Natural killer cell treated with Interleukin-12 subunit alpha and Interleukin-12 subunit beta and Interleukin-15 and Interleukin-18, amount 100 ng/mL, for 72 hours (primary cell): Measurements from ENCODE around the gene PHLPP1. TPM values are rescaled to one million over a fixed set of nuclear protein-coding genes. Genes with fewer than 3 reads are reported as not detected.

ENCODE experiments used
- ATAC-seq, 2 donors: fragments of 150-1000 bp; cut with Tn5 transposase in 1 of 2; sonication (Bioruptor Pico), chemical (Tn5 transposase) in 1 of 2; 2 replicates each; pipeline ENCODE4 v1.10.0; 2021
- DNase-seq: peaks from one replicate; pipeline ENCODE4 v3.0.0; 2022; ENCODE audit warnings: low spot score
- H3K27ac Mint-ChIP-seq, 2 donors: 1 replicate in 1 of 2; 2 replicates in 1 of 2; pipeline ENCODE4 v1.8.0; 2022; ENCODE audit warnings: mixed read lengths in 2 of 2, mild to moderate bottlenecking in 1 of 2, moderate library complexity in 1 of 2
- H3K27me3 Mint-ChIP-seq, 2 donors: 1 replicate in 1 of 2; 2 replicates in 1 of 2; pipeline ENCODE4 v1.8.0; 2022; ENCODE audit warnings: mixed read lengths in 2 of 2
- H3K36me3 Mint-ChIP-seq: one replicate; pipeline ENCODE4 v1.8.0; 2022; ENCODE audit warnings: mixed read lengths
- H3K4me1 Mint-ChIP-seq, 2 donors: 1 replicate in 1 of 2; 2 replicates in 1 of 2; pipeline ENCODE4 v1.8.0; 2022; ENCODE audit warnings: low read depth in 2 of 2, mixed read lengths in 2 of 2, mild to moderate bottlenecking in 1 of 2
- H3K4me3 Mint-ChIP-seq: one replicate; pipeline ENCODE4 v1.8.0; 2022; ENCODE audit warnings: mixed read lengths
- H3K9me3 Mint-ChIP-seq: 2 replicates; pipeline ENCODE4 v1.8.0; 2022; ENCODE audit warnings: mixed read lengths
- total RNA-seq, 2 donors: library from RNA; stranded (reverse); gene quantifications; one replicate each; pipeline ENCODE4 v1.2.3, GENCODE V29; 2022

PHLPP1 gene
- total RNA-seq, 2 donors from 2014 or later: 8.3 to 12.7 TPM

GRCh38 chr18:62760403-62760734, 45.0 kb downstream of the PHLPP1 start:
- no peak overlapping the region for H3K4me3 Mint-ChIP-seq
- DNase-seq (no peak), ATAC-seq (no peak)
- H3K4me1 Mint-ChIP-seq: peaks cover 0 to 3% of the 10 kb centered on the region in 2 donors
- H3K27me3 Mint-ChIP-seq: no peaks in the 10 kb centered on the region
- no peaks in the 10 kb centered on the region for H3K36me3 Mint-ChIP-seq
- no peak overlapping the region for H3K27ac Mint-ChIP-seq
- H3K9me3 Mint-ChIP-seq: no peaks in the 10 kb centered on the region

GRCh38 chr18:62763101-62763521, 47.8 kb downstream of the PHLPP1 start:
- ATAC-seq (no peak), DNase-seq (no peak)
- H3K27ac Mint-ChIP-seq: no peak overlapping the region
- peaks cover 5 to 14% of the 10 kb centered on the region in 2 donors for H3K4me1 Mint-ChIP-seq
- no peak overlapping the region for H3K4me3 Mint-ChIP-seq
- H3K36me3 Mint-ChIP-seq: no peaks in the 10 kb centered on the region
- no peaks in the 10 kb centered on the region for H3K27me3 Mint-ChIP-seq
- H3K9me3 Mint-ChIP-seq: no peaks in the 10 kb centered on the region

GRCh38 chr18:62766266-62766665, 50.9 kb downstream of the PHLPP1 start:
- Mint-ChIP-seq H3K27ac (no peak overlapping the region), H3K9me3 (no peaks in the 10 kb centered on the region), H3K36me3 (no peaks in the 10 kb centered on the region), H3K4me3 (no peak overlapping the region), H3K27me3 (no peaks in the 10 kb centered on the region), H3K4me1 (peaks cover 5 to 17% of the 10 kb centered on the region in 2 donors)
- DNase-seq (no peak), ATAC-seq (no peak)

- Mint-ChIP-seq H3K36me3 (no peaks in the 10 kb centered on the region), H3K4me3 (peak overlapping the region; percentile 19), H3K4me1 (peaks cover 9 to 25% of the 10 kb centered on the region in 2 donors), H3K27me3 (no peaks in the 10 kb centered on the region), H3K9me3 (no peaks in the 10 kb centered on the region), H3K27ac (peak overlapping the region; percentile 2 to 22)
- DNase-seq (no peak), ATAC-seq (peak; percentile 65 to 78)
Measured at GRCh38 chr18:62767321-62767720, 52.0 kb downstream of the PHLPP1 start.

GRCh38 chr18:62767836-62768557, 52.7 kb downstream of the PHLPP1 start:
- Mint-ChIP-seq H3K27me3 (no peaks in the 10 kb centered on the region), H3K27ac (peak overlapping the region; percentile 2 to 22), H3K36me3 (no peaks in the 10 kb centered on the region), H3K4me1 (peaks cover 9 to 25% of the 10 kb centered on the region in 2 donors), H3K4me3 (peak overlapping the region; percentile 19), H3K9me3 (no peaks in the 10 kb centered on the region)
- ATAC-seq: no peak
- DNase-seq: no peak

- no peak for DNase-seq
- Mint-ChIP-seq H3K4me3 (no peak overlapping the region), H3K9me3 (no peaks in the 10 kb centered on the region), H3K27ac (no peak overlapping the region), H3K4me1 (peaks cover 9 to 25% of the 10 kb centered on the region in 2 donors), H3K27me3 (no peaks in the 10 kb centered on the region), H3K36me3 (no peaks in the 10 kb centered on the region)
- ATAC-seq: no peak
Measured at GRCh38 chr18:62768558-62768943, 53.2 kb downstream of the PHLPP1 start.

GRCh38 chr18:62769216-62769615, 53.9 kb downstream of the PHLPP1 start:
- Mint-ChIP-seq H3K27ac (no peak overlapping the region), H3K4me3 (no peak overlapping the region), H3K9me3 (no peaks in the 10 kb centered on the region), H3K36me3 (no peaks in the 10 kb centered on the region), H3K27me3 (no peaks in the 10 kb centered on the region), H3K4me1 (peaks cover 9 to 25% of the 10 kb centered on the region in 2 donors)
- no peak for DNase-seq
- ATAC-seq: no peak

GRCh38 chr18:62771494-62772270, 56.3 kb downstream of the PHLPP1 start:
- Mint-ChIP-seq H3K27ac (peak overlapping the region in 1 of 2 donors; percentile 27), H3K4me3 (peak overlapping the region; percentile 50)
- ATAC-seq: peak in 1 of 2 donors; percentile 86

GRCh38 chr18:62772860-62773584, 57.7 kb downstream of the PHLPP1 start:
- peaks cover 4 to 12% of the 10 kb centered on the region in 2 donors for H3K4me1 Mint-ChIP-seq
- H3K9me3 Mint-ChIP-seq: no peaks in the 10 kb centered on the region
- H3K4me3 Mint-ChIP-seq: no peak overlapping the region
- ATAC-seq: no peak
- H3K27ac Mint-ChIP-seq: no peak overlapping the region
- no peaks in the 10 kb centered on the region for H3K27me3 Mint-ChIP-seq
- no peaks in the 10 kb centered on the region for H3K36me3 Mint-ChIP-seq
- DNase-seq: no peak

More at GRCh38 chr18:62771494-62772270, 56.3 kb downstream of the PHLPP1 start:
- Mint-ChIP-seq H3K27me3 (no peaks in the 10 kb centered on the region), H3K4me1 (peaks cover 9 to 25% of the 10 kb centered on the region in 2 donors), H3K9me3 (no peaks in the 10 kb centered on the region), H3K36me3 (no peaks in the 10 kb centered on the region)
- DNase-seq: no peak

GRCh38 chr18:62773691-62774090, 58.4 kb downstream of the PHLPP1 start:
- Mint-ChIP-seq H3K4me1 (peaks cover 4 to 8% of the 10 kb centered on the region in 2 donors), H3K27ac (no peak overlapping the region), H3K4me3 (no peak overlapping the region), H3K27me3 (no peaks in the 10 kb centered on the region), H3K36me3 (no peaks in the 10 kb centered on the region), H3K9me3 (no peaks in the 10 kb centered on the region)
- ATAC-seq (no peak), DNase-seq (no peak)

GRCh38 chr18:62776024-62776570, 60.8 kb downstream of the PHLPP1 start:
- no peak for DNase-seq
- H3K27me3 Mint-ChIP-seq: no peaks in the 10 kb centered on the region
- no peak overlapping the region for H3K4me3 Mint-ChIP-seq
- H3K9me3 Mint-ChIP-seq: no peaks in the 10 kb centered on the region
- H3K36me3 Mint-ChIP-seq: no peaks in the 10 kb centered on the region
- peaks cover 8% of the 10 kb centered on the region in 2 donors for H3K4me1 Mint-ChIP-seq
- ATAC-seq: no peak
- no peak overlapping the region for H3K27ac Mint-ChIP-seq

- ATAC-seq (no peak), DNase-seq (no peak)
- Mint-ChIP-seq H3K9me3 (no peaks in the 10 kb centered on the region), H3K27me3 (no peaks in the 10 kb centered on the region), H3K36me3 (no peaks in the 10 kb centered on the region), H3K4me3 (no peak overlapping the region), H3K27ac (no peak overlapping the region), H3K4me1 (peaks cover 0 to 7% of the 10 kb centered on the region in 2 donors)
Measured at GRCh38 chr18:62777814-62778213, 62.5 kb downstream of the PHLPP1 start.

- Mint-ChIP-seq H3K27ac (no peak overlapping the region), H3K27me3 (no peaks in the 10 kb centered on the region), H3K36me3 (no peaks in the 10 kb centered on the region), H3K4me1 (peaks cover 8 to 15% of the 10 kb centered on the region in 2 donors), H3K4me3 (no peak overlapping the region), H3K9me3 (no peaks in the 10 kb centered on the region)
- DNase-seq: no peak
- ATAC-seq: no peak
Measured at GRCh38 chr18:62778976-62779869, 63.9 kb downstream of the PHLPP1 start.
